Natural killer cell (primary cell): ENCODE measurements around the gene SNN. TPM values are rescaled to one million over a fixed set of nuclear protein-coding genes. Genes with fewer than 3 reads are reported as not detected.
A peak's percentile ranks its signal among the peaks of the same experiment; 100 is the strongest.

Experiments used
- ATAC-seq, 3 donors: fragments of 150-1000 bp in 2 of 3; fragments of 200-7000 bp in 1 of 3; cut with Tn5 transposase; 1 replicate in 1 of 3; 2 replicates in 2 of 3; pipeline ENCODE4 v1.10.0; 2021; ENCODE audit warnings: mild to moderate bottlenecking in 2 of 3, moderate library complexity in 2 of 3
- DNase-seq, 2 donors: peaks; one replicate each; pipeline versions ENCODE4 v3.0.0 to v3.0.0-alpha.2; 2013 to 2021; ENCODE audit warnings: mixed read lengths in 1 of 2
- H3K27ac ChIP-seq: one replicate; pipeline ENCODE4 v1.5.1; 2013; ENCODE audit warnings: mild to moderate bottlenecking, low read length
- H3K27me3 ChIP-seq: one replicate; pipeline ENCODE4 v1.6.1; 2013; ENCODE audit warnings: low read length; ENCODE audit not compliant: control insufficient read depth, insufficient read depth
- H3K36me3 ChIP-seq: one replicate; pipeline ENCODE4 v1.6.1; 2013; ENCODE audit warnings: low read length; ENCODE audit not compliant: control insufficient read depth, insufficient read depth
- H3K4me1 ChIP-seq: one replicate; pipeline ENCODE4 v1.6.1; 2013; ENCODE audit warnings: low read length; ENCODE audit not compliant: control insufficient read depth, insufficient read depth
- H3K4me3 ChIP-seq: one replicate; pipeline ENCODE4 v1.5.1; 2013; ENCODE audit warnings: low read length
- H3K9me3 ChIP-seq: one replicate; pipeline ENCODE4 v1.6.1; 2013; ENCODE audit warnings: low read length; ENCODE audit not compliant: control insufficient read depth, insufficient read depth
- H3K27ac Mint-ChIP-seq, 2 donors: one replicate each; pipeline ENCODE4 v1.8.0; 2022; ENCODE audit warnings: mild to moderate bottlenecking in 2 of 2, mixed read lengths in 2 of 2, moderate library complexity in 1 of 2
- H3K27me3 Mint-ChIP-seq, 2 donors: one replicate each; pipeline ENCODE4 v1.8.0; 2022; ENCODE audit warnings: low read depth in 2 of 2, mixed read lengths in 2 of 2
- H3K36me3 Mint-ChIP-seq: one replicate; pipeline ENCODE4 v1.8.0; 2022; ENCODE audit warnings: mixed read lengths
- H3K4me1 Mint-ChIP-seq, 2 donors: one replicate each; pipeline ENCODE4 v1.8.0; 2022; ENCODE audit warnings: mixed read lengths in 2 of 2
- H3K4me3 Mint-ChIP-seq: one replicate; pipeline ENCODE4 v1.8.0; 2022; ENCODE audit warnings: mild to moderate bottlenecking, moderate library complexity, mixed read lengths
- H3K9me3 Mint-ChIP-seq, 2 donors: one replicate each; pipeline ENCODE4 v1.8.0; 2022; ENCODE audit warnings: mixed read lengths in 2 of 2
- CTCF ChIP-seq: fragments of 200-600 bp; IDR thresholded peaks from one replicate; pipeline ENCODE4 v1.8.0; 2022; ENCODE audit warnings: antibody characterized with exemption
- WGBS: methylation state at CpG from one replicate; pipeline ENCODE4 v1.1.7; 2013; ENCODE audit warnings: missing lambda C conversion rate; ENCODE audit not compliant: insufficient coverage; 5-methylcytosine and 5-hydroxymethylcytosine counted together
- intact Hi-C: fragments of 100-400 bp; cut with micrococcal nuclease; formaldehyde crosslinking; loops from one replicate; pipeline ENCODE4 v1.14.2; 2022
- total RNA-seq, 4 donors: library from RNA; stranded (reverse); fragments of 120-200 nt in 1 of 4; gene quantifications; one replicate each; pipeline versions ENCODE4 v1.2.3 to v1.2.4, GENCODE V29; 2013 to 2022

SNN gene
- total RNA-seq, 3 donors from 2014 or later (not counting 1 experiment from before 2014, with no cell fraction given) = 5.3 to 20.0 (median 12.5) TPM

- peaks cover 33% of the 10 kb centered on the region for H3K36me3 ChIP-seq
- no peak overlapping the region for H3K4me3 ChIP-seq
- H3K27ac ChIP-seq = no peak overlapping the region
- Mint-ChIP-seq H3K36me3 (peaks cover 16% of the 10 kb centered on the region), H3K27me3 (no peaks in the 10 kb centered on the region), H3K27ac (no peak overlapping the region), H3K4me1 (peaks cover 5 to 12% of the 10 kb centered on the region in 2 donors), H3K9me3 (no peaks in the 10 kb centered on the region), H3K4me3 (no peak overlapping the region)
- WGBS = 88% methylated on average over 7 of the region's 8 CpGs
- peaks cover 3% of the 10 kb centered on the region for H3K4me1 ChIP-seq
- H3K9me3 ChIP-seq = no peaks in the 10 kb centered on the region
- DNase-seq = no peak
- ATAC-seq = no peak
- no peak for TF ChIP-seq CTCF
- no peaks in the 10 kb centered on the region for H3K27me3 ChIP-seq
- intact Hi-C loops = no loop called here
These were observed 47.1 kb downstream of the SNN start for GRCh38 chr16:11715246-11715947.

- Mint-ChIP-seq H3K4me1 (peaks cover 5 to 12% of the 10 kb centered on the region in 2 donors), H3K27ac (no peak overlapping the region), H3K4me3 (no peak overlapping the region), H3K9me3 (no peaks in the 10 kb centered on the region), H3K27me3 (no peaks in the 10 kb centered on the region), H3K36me3 (peaks cover 16% of the 10 kb centered on the region)
- H3K27me3 ChIP-seq = no peaks in the 10 kb centered on the region
- H3K4me1 ChIP-seq = peaks cover 3% of the 10 kb centered on the region
- DNase-seq = no peak
- TF ChIP-seq CTCF = no peak
- peaks cover 33% of the 10 kb centered on the region for H3K36me3 ChIP-seq
- no peak overlapping the region for H3K4me3 ChIP-seq
- H3K27ac ChIP-seq = no peak overlapping the region
- no peak for ATAC-seq
- intact Hi-C loops = no loop called here
- H3K9me3 ChIP-seq = no peaks in the 10 kb centered on the region
These were observed 48.1 kb downstream of the SNN start for GRCh38 chr16:11716336-11716735.

GRCh38 chr16:11717811-11718210, 49.6 kb downstream of the SNN start:
- H3K27me3 ChIP-seq = no peaks in the 10 kb centered on the region
- intact Hi-C loops = no loop called here
- Mint-ChIP-seq H3K4me1 (peaks cover 10 to 16% of the 10 kb centered on the region in 2 donors), H3K36me3 (peaks cover 16% of the 10 kb centered on the region), H3K9me3 (no peaks in the 10 kb centered on the region), H3K27me3 (no peaks in the 10 kb centered on the region), H3K27ac (peak overlapping the region in 1 of 2 donors; percentile 21), H3K4me3 (no peak overlapping the region)
- no peak overlapping the region for H3K27ac ChIP-seq
- no peak overlapping the region for H3K4me3 ChIP-seq
- H3K36me3 ChIP-seq = peaks cover 44% of the 10 kb centered on the region
- ATAC-seq (no peak), DNase-seq (no peak)
- 34% methylated on average over 5 of the region's 5 CpGs for WGBS
- TF ChIP-seq CTCF = no peak
- H3K9me3 ChIP-seq = no peaks in the 10 kb centered on the region
- H3K4me1 ChIP-seq = peaks cover 3% of the 10 kb centered on the region

GRCh38 chr16:11719171-11719570, 50.9 kb downstream of the SNN start:
- Histone ChIP-seq H3K4me3 (no peak overlapping the region), H3K27me3 (no peaks in the 10 kb centered on the region), H3K4me1 (peaks cover 3% of the 10 kb centered on the region), H3K27ac (no peak overlapping the region), H3K36me3 (peaks cover 52% of the 10 kb centered on the region), H3K9me3 (no peaks in the 10 kb centered on the region)
- Mint-ChIP-seq H3K4me1 (peaks cover 10 to 16% of the 10 kb centered on the region in 2 donors), H3K27ac (no peak overlapping the region), H3K9me3 (no peaks in the 10 kb centered on the region), H3K36me3 (peaks cover 16% of the 10 kb centered on the region), H3K4me3 (no peak overlapping the region), H3K27me3 (no peaks in the 10 kb centered on the region)
- ATAC-seq = no peak
- DNase-seq = no peak
- intact Hi-C loops = no loop called here
- TF ChIP-seq CTCF = no peak
